AG09309 (cell line): ENCODE data around the gene SRRT.
A peak's percentile ranks its signal among the peaks of the same experiment; 100 is the strongest.

Experiments used
- DNase-seq: peaks from one replicate; pipeline ENCODE4 v3.0.0-alpha.2; 2010; ENCODE audit warnings: low read depth
- H3K4me3 ChIP-seq: 2 replicates; pipeline ENCODE4 v1.5.1; 2011; ENCODE audit warnings: mild to moderate bottlenecking, low read depth, low read length, moderate library complexity; ENCODE audit not compliant: control insufficient read depth
- CTCF ChIP-seq: IDR thresholded peaks from 2 replicates; pipeline ENCODE4 v1.5.1; 2011; ENCODE audit warnings: mild to moderate bottlenecking, low read depth, low read length, inconsistent platforms; ENCODE audit not compliant: insufficient read depth, control insufficient read depth; ENCODE audit errors: missing control alignments

The SRRT gene

GRCh38 chr7:100874577-100875355 lies at the start of gene SRRT:
SRRT (plus strand) TSS chr7:100875103; CDS start chr7:100875591, 488 bp downstream.
- peak within 1 kb of the TSS; percentile 90 for H3K4me3 ChIP-seq
- DNase-seq = peak; percentile 84
- peak; percentile 33 for TF ChIP-seq CTCF

- peak overlapping the region; percentile 93 for H3K4me3 ChIP-seq
- no peak for DNase-seq
- TF ChIP-seq CTCF = no peak
These were observed 49.7 kb upstream of the SRRT start for GRCh38 chr7:100825215-100825671.

- peak overlapping the region; percentile 93 for H3K4me3 ChIP-seq
- DNase-seq = peak; percentile 25
- TF ChIP-seq CTCF = peak; percentile 60
These were observed 49.0 kb upstream of the SRRT start for GRCh38 chr7:100825751-100826513.

GRCh38 chr7:100826514-100827329 lies 48.2 kb upstream of the SRRT start:
- no peak for DNase-seq
- no peak for TF ChIP-seq CTCF
- peak overlapping the region; percentile 93 for H3K4me3 ChIP-seq

- no peak for DNase-seq
These were observed 47.3 kb upstream of the SRRT start, which contains the start of gene EPHB4 for GRCh38 chr7:100827330-100828226. EPHB4 (minus strand) TSS chr7:100827523; CDS start chr7:100827030, 493 bp downstream.

More at GRCh38 chr7:100827330-100828226, 47.3 kb upstream of the SRRT start, which contains the start of gene EPHB4:
- peak; percentile 54 for TF ChIP-seq CTCF
- H3K4me3 ChIP-seq = peak within 1 kb of the TSS; percentile 93
